SK-N-SH (cell line): ENCODE measurements around the gene OLFML2A. TPM values are rescaled to one million over a fixed set of nuclear protein-coding genes. Genes with fewer than 3 reads are reported as not detected.
"Not testable (repeated sequence)": the region's sequence is repeated elsewhere in the genome, so short reads cannot be mapped to it uniquely, and the experiment has no call there.

Experiments
- CTCF ChIA-PET: fragments of 300-600, 350-600 bp; formaldehyde crosslinking; extraction: SDS; loops from one replicate; lab custom pipeline; 2021; lab: Yijun Ruan, JAX
- POLR2A ChIA-PET: fragments of 350-600 bp; sonication (Branson Sonifier 250); formaldehyde crosslinking; extraction: SDS; loops from one replicate; lab custom pipeline; 2020; ENCODE audit warnings: antibody characterized with exemption, inconsistent platforms; lab: Yijun Ruan, JAX
- DNase-seq: peaks from one replicate; pipeline ENCODE4 v3.0.0; 2012
- H2AFZ ChIP-seq: fragments of 200-600 bp; sonication (generic); 2 replicates; pipeline ENCODE4 v1.8.1; 2016; ENCODE audit warnings: antibody characterized with exemption, mild to moderate bottlenecking, low read depth
- H3F3A ChIP-seq: fragments of 200-600 bp; sonication (generic); replicated peaks from 2 replicates; pipeline ENCODE3; 2016; ENCODE audit warnings: antibody characterized with exemption, mild to moderate bottlenecking; ENCODE audit not compliant: insufficient read depth
- H3K27ac ChIP-seq, 2 experiments: fragments of 200-500 bp in 1 of 2; fragments of 200-600 bp in 1 of 2; sonication (Bioruptor generic) in 1 of 2; sonication (generic), shearing (Covaris generic) in 1 of 2; 2 replicates each; pipeline versions ENCODE4 v1.5.1 to v1.6.1; 2014 to 2016; ENCODE audit warnings: low read depth in 2 of 2, inconsistent platforms in 1 of 2, low read length in 1 of 2, mild to moderate bottlenecking in 1 of 2, mixed read lengths in 1 of 2
- H3K27me3 ChIP-seq: fragments of 200-600 bp; sonication (generic), shearing (Covaris generic); 2 replicates; pipeline ENCODE4 v1.6.1; 2016; ENCODE audit warnings: mixed run types; ENCODE audit not compliant: insufficient read depth
- H3K36me3 ChIP-seq, 2 experiments: fragments of 200-500 bp in 1 of 2; fragments of 200-600 bp in 1 of 2; sonication (Bioruptor generic) in 1 of 2; sonication (generic) in 1 of 2; replicated peaks in 1 of 2; 2 replicates each; pipeline versions ENCODE3 to v1.5.1; 2014 to 2016; ENCODE audit warnings: low read length in 1 of 2, mild to moderate bottlenecking in 1 of 2; ENCODE audit not compliant: insufficient read depth in 2 of 2, control insufficient read depth in 1 of 2
- H3K4me1 ChIP-seq, 2 experiments: fragments of 200-500 bp in 1 of 2; fragments of 200-600 bp in 1 of 2; sonication (Bioruptor generic) in 1 of 2; sonication (generic), shearing (Covaris generic) in 1 of 2; 2 replicates each; pipeline versions ENCODE4 v1.5.1 to v1.6.1; 2014 to 2016; ENCODE audit warnings: low read depth in 1 of 2, low read length in 1 of 2, mixed run types in 1 of 2; ENCODE audit not compliant: insufficient read depth in 2 of 2, control insufficient read depth in 1 of 2
- H3K4me2 ChIP-seq: fragments of 200-600 bp; sonication (generic), shearing (Covaris generic); 2 replicates; pipeline ENCODE4 v1.6.1; 2017; ENCODE audit warnings: mixed run types
- H3K4me3 ChIP-seq, 2 experiments: fragments of 200-500 bp in 1 of 2; fragments of 200-600 bp in 1 of 2; sonication (Bioruptor generic) in 1 of 2; sonication (generic), shearing (Covaris generic) in 1 of 2; 2 replicates each; pipeline versions ENCODE4 v1.5.1 to v1.8.1; 2014 to 2016; ENCODE audit warnings: low read depth in 2 of 2, inconsistent platforms in 1 of 2, low read length in 1 of 2, mild to moderate bottlenecking in 1 of 2, mixed read lengths in 1 of 2, moderate library complexity in 1 of 2
- H3K79me2 ChIP-seq: fragments of 200-600 bp; sonication (generic); 2 replicates; pipeline ENCODE4 v1.8.1; 2017; ENCODE audit warnings: mild to moderate bottlenecking; ENCODE audit not compliant: insufficient read depth
- H3K9ac ChIP-seq: fragments of 200-600 bp; sonication (generic); 2 replicates; pipeline ENCODE4 v1.6.1; 2017; ENCODE audit warnings: mixed run types
- H3K9me2 ChIP-seq: fragments of 200-600 bp; sonication (generic); 2 replicates; pipeline ENCODE4 v1.6.1; 2017; ENCODE audit warnings: mixed run types
- H3K9me3 ChIP-seq: fragments of 200-600 bp; sonication (generic); 2 replicates; pipeline ENCODE4 v1.6.1; 2017; ENCODE audit warnings: mixed run types, mild to moderate bottlenecking, moderate library complexity
- H4K20me1 ChIP-seq: fragments of 200-600 bp; sonication (generic); 2 replicates; pipeline ENCODE4 v1.6.1; 2017; ENCODE audit warnings: mild to moderate bottlenecking, mixed run types; ENCODE audit not compliant: insufficient read depth
- ELF1 ChIP-seq: IDR thresholded peaks from 2 replicates; pipeline ENCODE4 v1.4.0; 2012
- EP300 ChIP-seq, 2 experiments: IDR thresholded peaks; 2 replicates each; pipeline versions ENCODE4 v1.4.0 to v1.6.1; 2012; ENCODE audit warnings: borderline replicate concordance in 1 of 2, low read depth in 1 of 2, low read length in 1 of 2
- EZH2phosphoT487 ChIP-seq: fragments of 200-600 bp; sonication (generic); IDR thresholded peaks from 2 replicates; pipeline ENCODE4 v1.6.1; 2017; ENCODE audit warnings: low read depth, mixed run types, mild to moderate bottlenecking, antibody characterized with exemption, moderate library complexity, borderline replicate concordance
- FOXM1 ChIP-seq: IDR thresholded peaks from 2 replicates; pipeline ENCODE4 v1.4.0; 2012; ENCODE audit warnings: low read depth, mild to moderate bottlenecking
- NFIC ChIP-seq: IDR thresholded peaks from 2 replicates; pipeline ENCODE4 v1.4.0; 2012; ENCODE audit warnings: borderline replicate concordance
- RFX5 ChIP-seq: IDR thresholded peaks from 2 replicates; pipeline ENCODE4 v1.6.1; 2012; ENCODE audit warnings: mild to moderate bottlenecking, improper control_type of control experiment, low read length
- WGBS: methylation state at CpG from one replicate; pipeline ENCODE4 v1.1.6; 2017; ENCODE audit warnings: low lambda C conversion rate; 5-methylcytosine and 5-hydroxymethylcytosine counted together
- polyA plus RNA-seq, 3 experiments: library from polyadenylated mRNA; depleted of rRNA; stranded (reverse); fragments of >200 nt; gene quantifications; 2 replicates each; pipeline ENCODE4 v1.2.3, GENCODE V29; 2012
- TF ChIP-seq, protein P1 (sequence below): fragments of 200-600 bp; sonication (generic); IDR thresholded peaks from 2 replicates; pipeline ENCODE4 v1.6.1; 2017; ENCODE audit warnings: antibody characterized with exemption, mild to moderate bottlenecking, moderate library complexity
- TF ChIP-seq, protein P2 (sequence below): IDR thresholded peaks from 2 replicates; pipeline ENCODE4 v1.4.0; 2012; ENCODE audit warnings: low read depth, borderline replicate concordance

Gene OLFML2A
- polyA plus RNA-seq, 1 of the 3 experiments (the other 2 are of a cell fraction) = 7.7 TPM

DNA sequence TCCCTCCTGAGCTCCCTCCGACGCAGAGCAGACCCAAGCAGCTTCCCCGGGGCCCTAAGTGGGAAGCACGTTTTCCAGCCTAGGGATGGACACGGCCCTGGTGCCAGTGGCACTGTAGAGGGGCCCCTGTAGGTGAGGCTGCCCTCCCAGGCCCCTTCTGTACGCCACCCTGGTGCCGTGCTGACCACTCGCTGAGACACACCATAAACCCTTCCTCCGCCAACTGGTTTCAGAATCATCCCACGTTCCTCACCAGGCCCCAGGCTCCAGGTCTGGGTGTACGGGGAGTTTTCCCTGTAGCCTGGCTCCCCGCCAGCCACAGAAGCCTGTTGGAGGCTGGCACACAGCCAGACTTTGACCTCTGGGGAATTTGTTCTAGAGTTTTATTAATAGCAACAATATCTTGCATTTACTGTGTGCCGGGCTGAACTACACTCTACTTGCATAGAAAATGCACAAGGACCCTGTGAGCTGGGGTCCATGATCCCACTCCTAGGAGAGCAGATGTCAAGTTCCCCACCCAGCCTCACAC lies 58.2 kb downstream of the OLFML2A start (continued):
- TF ChIP-seq, protein P1, sequence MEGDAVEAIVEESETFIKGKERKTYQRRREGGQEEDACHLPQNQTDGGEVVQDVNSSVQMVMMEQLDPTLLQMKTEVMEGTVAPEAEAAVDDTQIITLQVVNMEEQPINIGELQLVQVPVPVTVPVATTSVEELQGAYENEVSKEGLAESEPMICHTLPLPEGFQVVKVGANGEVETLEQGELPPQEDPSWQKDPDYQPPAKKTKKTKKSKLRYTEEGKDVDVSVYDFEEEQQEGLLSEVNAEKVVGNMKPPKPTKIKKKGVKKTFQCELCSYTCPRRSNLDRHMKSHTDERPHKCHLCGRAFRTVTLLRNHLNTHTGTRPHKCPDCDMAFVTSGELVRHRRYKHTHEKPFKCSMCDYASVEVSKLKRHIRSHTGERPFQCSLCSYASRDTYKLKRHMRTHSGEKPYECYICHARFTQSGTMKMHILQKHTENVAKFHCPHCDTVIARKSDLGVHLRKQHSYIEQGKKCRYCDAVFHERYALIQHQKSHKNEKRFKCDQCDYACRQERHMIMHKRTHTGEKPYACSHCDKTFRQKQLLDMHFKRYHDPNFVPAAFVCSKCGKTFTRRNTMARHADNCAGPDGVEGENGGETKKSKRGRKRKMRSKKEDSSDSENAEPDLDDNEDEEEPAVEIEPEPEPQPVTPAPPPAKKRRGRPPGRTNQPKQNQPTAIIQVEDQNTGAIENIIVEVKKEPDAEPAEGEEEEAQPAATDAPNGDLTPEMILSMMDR = no peak
- TF ChIP-seq FOXM1 = no peak
- TF ChIP-seq, protein P2, sequence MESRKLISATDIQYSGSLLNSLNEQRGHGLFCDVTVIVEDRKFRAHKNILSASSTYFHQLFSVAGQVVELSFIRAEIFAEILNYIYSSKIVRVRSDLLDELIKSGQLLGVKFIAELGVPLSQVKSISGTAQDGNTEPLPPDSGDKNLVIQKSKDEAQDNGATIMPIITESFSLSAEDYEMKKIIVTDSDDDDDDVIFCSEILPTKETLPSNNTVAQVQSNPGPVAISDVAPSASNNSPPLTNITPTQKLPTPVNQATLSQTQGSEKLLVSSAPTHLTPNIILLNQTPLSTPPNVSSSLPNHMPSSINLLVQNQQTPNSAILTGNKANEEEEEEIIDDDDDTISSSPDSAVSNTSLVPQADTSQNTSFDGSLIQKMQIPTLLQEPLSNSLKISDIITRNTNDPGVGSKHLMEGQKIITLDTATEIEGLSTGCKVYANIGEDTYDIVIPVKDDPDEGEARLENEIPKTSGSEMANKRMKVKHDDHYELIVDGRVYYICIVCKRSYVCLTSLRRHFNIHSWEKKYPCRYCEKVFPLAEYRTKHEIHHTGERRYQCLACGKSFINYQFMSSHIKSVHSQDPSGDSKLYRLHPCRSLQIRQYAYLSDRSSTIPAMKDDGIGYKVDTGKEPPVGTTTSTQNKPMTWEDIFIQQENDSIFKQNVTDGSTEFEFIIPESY = no peak
- no peak for TF ChIP-seq EZH2phosphoT487
- TF ChIP-seq ELF1 = no peak
- TF ChIP-seq RFX5 = peak; percentile 44; the same call in 1 of the 2 replicates
- TF ChIP-seq NFIC = peak; percentile 98
- peak in 1 of 2 experiments; percentile 38; a peak in 1 of 4 replicates for TF ChIP-seq EP300 (IDR thresholded peaks at IDR 0.05; ENCODE audit: borderline replicate concordance in 1 of 2, low read depth in 1 of 2, low read length in 1 of 2)

DNA sequence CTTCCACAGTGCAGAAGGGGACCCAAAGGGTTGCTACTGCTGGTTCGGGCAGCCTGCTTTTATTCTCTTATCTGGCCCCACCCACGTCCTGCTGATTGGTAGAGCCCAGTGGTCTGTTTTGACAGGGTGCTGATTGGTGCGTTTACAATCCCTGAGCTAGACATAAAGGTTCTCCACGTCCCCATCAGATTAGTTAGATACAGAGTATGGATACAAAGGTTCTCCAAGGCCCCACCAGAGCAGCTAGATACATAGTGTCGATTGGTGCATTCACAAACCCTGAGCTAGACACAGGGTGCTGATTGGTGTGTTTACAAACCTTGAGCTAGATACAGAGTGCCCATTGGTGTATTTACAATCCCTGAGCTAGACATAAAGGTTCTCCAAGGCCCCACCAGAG lies 61.2 kb downstream of the OLFML2A start:
- H2AFZ ChIP-seq, H3K9ac ChIP-seq, H3K9me3 ChIP-seq, H3K9me2 ChIP-seq, POLR2A ChIA-PET, H3K79me2 ChIP-seq, H3K27ac ChIP-seq, H3K4me2 ChIP-seq, H4K20me1 ChIP-seq, H3K27me3 ChIP-seq, H3K36me3 ChIP-seq, DNase-seq, H3K4me3 ChIP-seq: not testable (repeated sequence)
- Histone ChIP-seq H3K4me1 (peaks cover 14 to 17% of the 10 kb centered on the region in 2 experiments; a peak in 3 of 4 replicates), H3F3A (peaks cover 15% of the 10 kb centered on the region)
- CTCF ChIA-PET = interaction anchor here (1.1 to 33.6 kb wide), 3 partner anchors 15 to 62 kb away, joined by 3 to 1436 read pairs (median 353); partner anchors contain the start of genes NR6A1, OLFML2A and WDR38
- 89% methylated on average over 5 of the region's 5 CpGs for WGBS

DNA sequence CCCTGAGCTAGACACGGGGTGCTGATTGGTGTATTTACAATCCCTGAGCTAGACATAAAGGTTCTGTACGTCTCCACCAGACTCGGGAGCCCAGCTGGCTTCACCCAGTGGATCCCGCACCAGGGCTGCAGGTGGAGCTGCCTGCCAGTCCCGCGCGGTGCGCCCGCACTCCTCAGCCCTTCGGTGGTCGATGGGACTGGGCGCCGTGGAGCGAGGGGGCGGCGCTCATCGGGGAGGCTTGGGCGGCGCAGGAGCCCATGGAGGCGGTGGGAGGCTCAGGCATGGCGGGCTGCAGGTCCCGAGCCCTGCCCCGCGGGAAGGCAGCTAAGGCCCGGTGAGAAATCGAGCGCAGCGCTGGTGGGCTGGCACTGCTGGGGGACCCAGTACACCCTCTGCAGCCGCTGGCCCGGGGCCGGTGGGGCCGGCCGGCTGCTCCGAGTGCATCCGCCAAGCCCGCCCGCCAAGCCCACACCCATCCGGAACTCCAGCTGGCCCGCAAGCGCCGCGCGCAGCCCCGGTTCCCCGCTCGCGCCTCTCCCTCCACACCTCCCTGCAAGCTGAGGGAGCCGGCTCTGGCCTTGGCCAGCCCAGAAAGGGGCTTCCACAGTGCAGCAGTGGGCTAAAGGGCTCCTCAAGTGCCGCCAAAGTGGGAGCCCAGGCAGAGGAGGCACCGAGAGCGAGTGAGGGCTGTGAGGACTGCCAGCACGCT lies 61.8 kb downstream of the OLFML2A start:
- CTCF ChIA-PET = interaction anchor here (1.1 to 33.6 kb wide), 5 partner anchors 9 to 63 kb away, joined by 3 to 1436 read pairs (median 18); partner anchors contain the start of genes NR6A1, OLFML2A and WDR38
- 95% methylated on average over 19 of the region's 52 CpGs for WGBS
- POLR2A ChIA-PET, H3K4me2 ChIP-seq, H3K9me3 ChIP-seq, H3K9ac ChIP-seq, H3K9me2 ChIP-seq, H2AFZ ChIP-seq, H3K27me3 ChIP-seq, DNase-seq, H3K27ac ChIP-seq, H3K79me2 ChIP-seq, H3K4me3 ChIP-seq, H4K20me1 ChIP-seq, H3K36me3 ChIP-seq: not testable (repeated sequence)
- H3K4me1 ChIP-seq = peaks cover 14 to 16% of the 10 kb centered on the region in 2 experiments; a peak in 3 of 4 replicates
- H3F3A ChIP-seq = peaks cover 13% of the 10 kb centered on the region
